NCI-H2171 (cell line): ENCODE results near the gene DNAH17.
A peak's percentile ranks its signal among the peaks of the same experiment; 100 is the strongest.

Experiments used
- DNase-seq: peaks from one replicate; lab custom pipeline; 2025; lab: John Stamatoyannopoulos, UW

Gene DNAH17

DNA sequence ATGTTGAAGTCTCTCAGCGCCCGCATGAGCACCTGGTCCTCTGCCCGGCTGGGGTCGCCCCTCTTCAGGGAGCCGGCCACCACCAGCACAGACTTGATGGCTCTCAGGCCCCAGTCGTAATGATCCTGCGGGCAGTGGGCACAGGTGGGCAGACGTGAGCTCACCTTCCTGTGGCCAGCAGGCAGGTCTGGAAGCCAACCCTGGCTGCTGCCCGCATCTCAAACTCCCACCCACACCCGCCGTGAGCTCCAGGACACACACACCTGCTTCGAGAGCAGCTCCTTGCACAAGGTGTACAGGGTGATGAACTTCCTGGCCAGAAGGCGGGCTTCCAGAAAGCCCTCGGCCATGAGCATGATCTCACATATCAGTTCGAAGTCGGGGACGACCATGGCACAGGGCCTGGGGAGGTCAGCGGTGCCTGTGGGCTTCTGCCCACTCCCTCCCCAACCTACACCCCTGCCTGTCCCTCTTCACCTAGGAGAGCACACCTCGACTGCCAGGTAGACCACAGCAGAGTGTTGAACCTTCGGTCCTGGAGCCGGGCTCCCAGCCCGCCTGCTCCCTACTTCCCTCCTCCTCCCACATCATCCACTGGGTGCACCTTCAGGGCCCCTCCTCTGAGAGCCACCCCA, 82.4 kb downstream of the DNAH17 start:
- no peak for DNase-seq

DNA sequence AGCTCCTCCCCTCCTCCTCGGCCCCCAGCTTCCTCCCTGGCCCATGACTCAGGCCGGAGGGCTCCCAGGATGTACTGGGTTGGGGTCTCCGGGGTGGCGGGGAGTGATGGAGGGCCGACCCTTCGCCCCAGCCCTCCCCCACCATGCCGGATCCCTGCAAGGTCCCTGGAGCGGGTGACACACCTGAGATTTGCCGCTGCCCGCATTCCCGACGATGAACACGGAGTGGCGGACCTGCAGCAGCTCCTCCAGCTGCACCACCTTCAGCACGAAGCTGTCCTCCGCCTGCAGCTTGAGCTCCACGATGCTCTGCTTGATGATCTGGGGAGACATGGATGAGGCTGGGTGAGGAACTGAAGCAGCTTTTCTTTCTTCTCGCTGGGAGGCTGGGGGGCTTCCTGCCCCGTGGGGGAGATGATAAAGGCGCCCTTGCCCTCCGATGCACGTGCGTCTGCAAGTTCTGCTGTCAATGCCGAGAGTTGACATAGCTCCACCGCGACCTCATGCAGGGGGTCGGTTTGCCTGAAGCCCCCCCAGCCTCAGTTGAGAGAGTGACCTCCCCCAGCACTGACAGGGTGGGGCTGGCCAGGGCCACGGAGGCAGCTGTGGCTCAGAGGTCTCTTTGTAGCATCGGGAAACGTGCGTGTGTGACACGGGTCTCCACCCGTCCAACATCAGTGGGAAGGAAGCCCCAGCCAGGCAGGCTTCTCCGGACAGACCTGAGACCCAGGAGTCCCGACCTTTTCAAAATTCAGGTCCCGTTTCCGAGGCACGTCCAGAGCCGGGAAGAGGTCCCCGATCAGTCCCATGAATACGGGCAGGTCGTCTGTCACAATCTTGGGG, 83.1 kb downstream of the DNAH17 start:
- DNase-seq = no peak

DNA sequence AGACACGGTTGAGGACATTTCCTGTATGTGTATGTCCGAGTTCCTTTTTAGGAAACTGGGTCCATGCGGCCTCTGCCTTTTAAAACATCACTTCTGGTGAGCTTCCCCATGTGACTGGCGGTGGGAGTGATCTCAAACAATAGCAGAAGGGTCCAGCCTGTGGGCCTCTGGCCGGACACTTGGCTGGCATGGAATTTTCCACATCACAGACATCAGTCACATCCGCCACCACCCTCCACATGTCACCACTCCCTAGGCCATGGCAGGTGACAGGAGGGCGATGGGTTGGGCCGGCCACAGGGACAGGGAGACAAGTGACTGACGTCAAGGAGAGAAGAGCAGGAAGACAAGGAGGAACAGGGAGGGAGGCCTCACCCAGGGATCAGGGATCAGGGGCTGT, 83.7 kb downstream of the DNAH17 start:
- DNase-seq = no peak

DNA sequence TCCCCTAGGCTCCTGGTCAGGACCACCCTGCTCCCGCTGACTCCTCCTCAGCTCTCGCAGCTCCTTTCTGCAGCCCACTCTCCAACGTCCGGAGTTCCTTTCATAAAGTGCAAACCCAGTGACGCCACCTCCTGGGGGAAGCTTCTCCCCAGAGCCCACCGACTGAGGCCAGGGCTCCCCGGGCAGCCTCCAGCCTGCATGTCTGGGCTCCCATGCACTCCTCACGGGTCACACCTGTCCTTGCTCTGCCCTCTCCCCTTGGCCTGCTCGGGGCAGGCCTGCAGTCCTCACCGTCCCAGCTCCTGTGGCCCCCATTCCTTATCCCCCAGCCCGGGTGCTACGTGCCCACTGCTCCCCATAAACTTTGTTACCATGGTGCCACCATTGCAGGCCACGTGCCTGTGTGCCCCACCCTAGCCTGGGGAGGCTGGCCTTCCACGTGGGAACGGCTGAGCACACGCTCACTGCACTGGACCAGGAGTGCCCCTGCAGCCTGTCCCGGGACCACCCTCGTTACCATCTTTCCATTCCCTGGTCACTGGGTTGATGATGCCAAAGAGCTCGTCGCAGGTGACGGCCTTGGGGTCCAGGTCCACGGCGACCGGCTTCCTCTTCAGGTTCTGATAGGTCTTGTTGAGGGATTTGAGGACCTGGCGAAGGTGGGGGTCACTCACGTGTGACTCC, 84.9 kb downstream of the DNAH17 start:
- no peak for DNase-seq

GRCh38 chr17:78491236-78492115, 85.7 kb downstream of the DNAH17 start:
- DNase-seq = no peak

DNA sequence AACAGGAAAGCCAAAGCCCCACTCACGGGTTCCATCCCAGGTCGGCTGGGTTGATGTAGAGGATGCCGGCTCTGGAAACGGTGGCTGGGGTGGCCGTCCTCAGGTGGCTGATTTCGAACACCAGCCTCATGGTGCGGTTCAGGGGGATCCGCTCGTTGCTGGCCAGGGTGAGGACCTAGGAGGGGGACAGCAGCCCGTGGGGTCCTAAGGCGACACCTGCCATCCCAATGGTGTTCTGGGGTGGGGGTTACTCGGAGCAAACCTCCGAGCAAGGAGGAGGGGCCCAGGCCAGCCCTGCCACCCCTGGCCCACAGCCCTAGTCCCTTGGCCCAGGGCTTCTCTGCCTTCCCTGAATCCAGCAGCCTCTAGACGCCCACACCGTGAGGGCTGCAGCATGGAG, 86.5 kb downstream of the DNAH17 start:
- no peak for DNase-seq

DNA sequence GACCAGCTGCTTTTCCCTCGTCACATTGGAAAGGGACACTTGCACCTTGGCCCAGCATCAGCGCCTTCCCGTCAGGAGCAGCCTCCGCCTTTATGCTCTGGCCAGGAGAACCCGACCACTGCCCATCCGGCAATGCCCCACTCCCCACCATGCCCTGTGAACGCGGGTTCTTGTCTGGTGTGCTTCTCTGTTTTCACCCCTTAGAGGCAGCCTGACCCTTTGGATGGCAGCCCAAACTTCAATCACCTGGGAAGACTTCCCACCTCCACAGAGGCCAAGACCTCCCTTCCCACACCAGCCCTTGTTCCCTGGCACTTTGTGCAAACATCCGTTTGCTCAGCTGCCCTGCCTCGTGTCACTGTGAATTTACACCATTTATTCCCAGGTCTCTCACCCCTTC, 87.0 kb downstream of the DNAH17 start:
- no peak for DNase-seq

- DNase-seq = no peak
These were observed 88.1 kb downstream of the DNAH17 start for GRCh38 chr17:78488867-78489634.

GRCh38 chr17:78488156-78488555, 89.0 kb downstream of the DNAH17 start:
- DNase-seq = no peak

DNA sequence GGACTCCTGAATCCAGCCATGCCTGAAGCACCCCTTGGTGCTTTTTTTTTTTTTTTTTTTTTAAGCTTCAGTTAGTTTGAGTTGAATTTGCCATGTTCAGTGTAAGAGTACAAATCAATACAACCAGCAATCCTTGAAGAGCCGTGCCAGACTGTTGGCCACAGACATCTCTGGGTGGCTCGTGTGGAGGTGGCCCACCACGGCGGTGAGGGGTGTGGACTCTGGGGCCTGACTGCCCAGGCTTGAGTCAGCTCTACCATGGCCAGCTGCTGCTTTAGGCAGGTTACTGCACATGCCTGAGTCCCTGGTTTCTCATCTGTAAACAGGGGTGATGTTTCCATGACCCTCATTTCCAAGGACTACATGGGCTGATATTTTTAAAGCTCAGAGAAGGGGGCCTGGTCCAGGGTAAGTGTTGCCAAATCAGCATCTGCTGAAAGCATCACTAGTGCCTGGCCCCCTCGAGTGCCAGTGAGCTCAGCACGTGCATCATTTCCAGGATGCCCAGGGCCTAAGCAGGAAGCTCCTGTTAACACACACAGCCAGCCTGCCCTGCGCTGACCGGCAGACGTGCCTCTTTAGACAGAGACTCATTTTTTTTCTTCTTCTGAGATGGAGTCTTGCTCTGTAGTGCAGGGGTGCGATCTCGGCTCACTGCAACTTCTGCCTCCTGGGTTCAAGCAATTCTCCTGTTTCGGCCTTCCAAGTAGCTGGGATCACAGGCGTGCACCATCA, 90.1 kb downstream of the DNAH17 start:
- DNase-seq = no peak

- no peak for DNase-seq
These were observed 90.9 kb downstream of the DNAH17 start for GRCh38 chr17:78486228-78486802.

- no peak for DNase-seq
These were observed 91.7 kb downstream of the DNAH17 start for GRCh38 chr17:78485290-78486168.

DNA sequence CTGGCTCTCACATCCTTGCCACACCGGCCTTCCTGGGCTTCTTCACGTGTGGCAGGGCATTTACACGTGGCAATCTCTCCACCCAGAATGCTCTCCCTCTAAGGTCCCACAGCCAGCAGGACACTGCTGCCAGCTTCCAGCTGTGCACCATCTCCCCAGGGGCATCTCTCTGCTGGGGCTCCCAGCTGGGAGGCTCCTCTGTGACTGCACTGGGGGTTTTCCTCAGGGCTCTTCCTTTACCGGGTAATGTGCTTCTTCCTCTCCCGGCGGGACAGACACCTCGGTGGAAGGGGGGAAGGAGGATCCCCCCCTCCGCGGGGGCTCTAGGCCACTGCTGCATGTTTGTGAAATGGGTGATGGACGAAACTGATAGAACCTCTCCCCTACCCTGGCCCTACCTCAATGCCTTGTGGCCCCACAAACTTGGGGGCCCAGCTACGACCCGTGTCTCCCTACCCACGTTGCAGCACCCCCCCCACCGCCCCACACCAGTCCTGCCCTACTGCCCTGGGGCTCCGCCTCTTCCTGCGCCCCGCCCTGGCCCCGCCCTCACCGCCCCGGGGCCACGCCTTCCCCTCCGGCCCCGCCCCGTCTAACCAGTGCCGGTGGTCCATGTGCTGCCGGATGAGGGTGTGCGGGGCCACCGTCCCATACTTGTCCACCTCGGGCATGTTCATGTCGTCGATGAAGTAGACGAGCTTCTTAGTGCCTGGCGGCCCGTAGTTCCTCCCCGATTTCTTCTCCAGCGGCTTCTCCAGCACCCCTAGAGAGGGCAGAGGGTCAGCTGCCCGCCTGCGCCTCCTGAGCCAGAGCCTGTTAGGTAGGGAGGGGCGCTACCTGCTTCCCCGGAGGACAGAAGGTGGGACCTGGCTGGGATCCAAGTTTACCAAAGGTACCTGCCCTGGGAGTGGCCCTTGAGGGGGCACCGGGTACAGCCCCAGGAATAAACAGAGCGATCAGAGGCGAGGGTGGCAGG, 92.6 kb downstream of the DNAH17 start:
- DNase-seq = peak; percentile 30

- DNase-seq = no peak
These were observed 97.8 kb downstream of the DNAH17 start for GRCh38 chr17:78479369-78479768.

DNA sequence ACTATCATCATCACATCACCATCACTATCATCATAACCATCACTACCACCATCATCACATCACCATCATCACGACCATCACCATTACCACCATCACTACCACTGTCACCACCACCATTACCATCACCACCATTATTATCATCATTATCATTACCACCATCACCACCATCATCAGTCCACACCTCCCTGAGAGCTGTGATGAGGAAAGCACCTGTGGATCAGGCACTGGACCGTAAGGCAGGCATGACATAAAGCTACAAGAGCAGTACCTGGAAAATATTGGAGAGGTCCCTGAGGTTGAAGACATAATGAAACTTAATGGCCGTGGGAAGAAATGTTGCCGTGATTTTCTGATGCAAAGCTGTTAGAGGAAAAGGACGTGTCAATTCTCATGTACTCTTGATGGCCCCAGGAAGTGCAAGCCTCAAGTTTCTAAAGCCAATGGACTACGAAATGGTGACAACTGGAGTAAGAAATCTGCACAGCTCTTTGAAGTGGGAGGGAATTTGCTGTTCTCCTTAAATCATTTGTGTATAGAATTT, 98.4 kb downstream of the DNAH17 start:
- no peak for DNase-seq

DNA sequence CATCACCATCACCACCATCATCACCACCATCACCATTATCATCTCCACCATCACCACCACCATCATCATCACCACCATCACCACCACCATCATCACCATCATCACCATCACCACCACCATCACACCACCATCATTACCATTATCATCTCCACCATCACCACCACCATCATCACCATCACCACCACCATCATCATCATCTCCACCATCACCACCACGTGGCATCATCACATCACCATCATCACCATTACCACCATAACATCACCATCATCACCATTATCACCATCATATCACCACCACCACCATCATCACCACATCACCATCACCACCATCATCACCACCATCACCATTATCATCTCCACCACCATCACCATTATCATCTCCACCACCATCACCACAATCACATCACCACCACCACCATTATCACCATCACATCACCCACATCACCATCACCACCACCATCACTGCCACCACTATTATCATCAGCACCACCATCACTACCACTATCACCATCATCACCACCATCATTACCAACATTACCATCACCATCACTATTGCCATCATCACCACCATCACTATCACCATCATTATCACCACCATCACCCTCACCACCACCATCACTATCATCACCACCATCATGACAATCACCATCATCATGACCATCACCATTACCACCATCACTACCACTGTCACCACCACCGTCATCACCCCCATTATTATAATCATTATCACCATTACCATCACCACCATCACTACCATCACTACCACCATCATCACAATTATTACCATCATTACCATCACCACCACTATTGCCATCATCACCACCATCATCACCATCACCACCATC, 99.1 kb downstream of the DNAH17 start:
- DNase-seq = no peak

- DNase-seq = no peak
These were observed 100.2 kb downstream of the DNAH17 start for GRCh38 chr17:78476973-78477372.
